ENCODE results near the gene LNPEP. TPM values are rescaled to one million over a fixed set of nuclear protein-coding genes. Genes with fewer than 3 reads are reported as not detected.

LNPEP gene
- total RNA-seq, 4 donors from 2014 or later = 28.9 to 64.4 (median 38.5) TPM

GRCh38 chr5:96909003-96909402, 26.9 kb upstream of the LNPEP start:
- H3K4me3 ChIP-seq = no peak overlapping the region

GRCh38 chr5:96909435-96909834, 26.4 kb upstream of the LNPEP start:
- no peaks in the 10 kb centered on the region for H3K9me3 ChIP-seq
- no peaks in the 10 kb centered on the region for H3K27me3 ChIP-seq
- DNase-seq = no peak
- H3K36me3 ChIP-seq = peaks cover 0 to 77% (median 0%) of the 10 kb centered on the region in 3 donors
- H3K4me1 ChIP-seq = no peaks in the 10 kb centered on the region
- H3K27ac ChIP-seq = no peak overlapping the region
- TF ChIP-seq CTCF (IDR thresholded peaks at IDR 0.05) (no peak), POLR2A (IDR thresholded peaks at IDR 0.05) (no peak)
- H3K4me3 ChIP-seq = no peak overlapping the region

More at GRCh38 chr5:96909003-96909402, 26.9 kb upstream of the LNPEP start:
- no peak for TF ChIP-seq POLR2A (IDR thresholded peaks at IDR 0.05)
- TF ChIP-seq CTCF (IDR thresholded peaks at IDR 0.05) = no peak
- H3K36me3 ChIP-seq = peaks cover 0 to 77% (median 0%) of the 10 kb centered on the region in 3 donors
- no peaks in the 10 kb centered on the region for H3K27me3 ChIP-seq
- DNase-seq = no peak
- no peaks in the 10 kb centered on the region for H3K4me1 ChIP-seq
- H3K9me3 ChIP-seq = no peaks in the 10 kb centered on the region
- H3K27ac ChIP-seq = no peak overlapping the region

- Histone ChIP-seq H3K36me3 (peaks cover 0 to 79% (median 0%) of the 10 kb centered on the region in 3 donors), H3K27me3 (no peaks in the 10 kb centered on the region), H3K9me3 (no peaks in the 10 kb centered on the region), H3K27ac (no peak overlapping the region), H3K4me3 (no peak overlapping the region), H3K4me1 (no peaks in the 10 kb centered on the region)
- no peak for TF ChIP-seq POLR2A (IDR thresholded peaks at IDR 0.05)
- TF ChIP-seq CTCF (IDR thresholded peaks at IDR 0.05) = no peak
- DNase-seq = no peak
Observed at GRCh38 chr5:96911139-96911538, 24.7 kb upstream of the LNPEP start.

GRCh38 chr5:96913233-96913632, 22.6 kb upstream of the LNPEP start:
- Histone ChIP-seq H3K27ac (no peak overlapping the region), H3K36me3 (peaks cover 0 to 77% (median 0%) of the 10 kb centered on the region in 3 donors), H3K4me3 (no peak overlapping the region), H3K27me3 (no peaks in the 10 kb centered on the region), H3K9me3 (no peaks in the 10 kb centered on the region), H3K4me1 (no peaks in the 10 kb centered on the region)
- DNase-seq = no peak
- TF ChIP-seq POLR2A (IDR thresholded peaks at IDR 0.05) (no peak), CTCF (IDR thresholded peaks at IDR 0.05) (no peak)

GRCh38 chr5:96919754-96920197, 16.1 kb upstream of the LNPEP start:
- Histone ChIP-seq H3K36me3 (peaks cover 0 to 42% (median 0%) of the 10 kb centered on the region in 3 donors), H3K4me1 (no peaks in the 10 kb centered on the region), H3K4me3 (no peak overlapping the region), H3K27me3 (no peaks in the 10 kb centered on the region), H3K27ac (no peak overlapping the region), H3K9me3 (no peaks in the 10 kb centered on the region)
- TF ChIP-seq POLR2A (IDR thresholded peaks at IDR 0.05) (no peak), CTCF (IDR thresholded peaks at IDR 0.05) (no peak)
- DNase-seq = no peak

Measured in Peyer's patch (tissue), 4 donors.